AG09319 (cell line): ENCODE measurements around the gene C4B.
"Not testable (repeated sequence)": the region's sequence is repeated elsewhere in the genome, so short reads cannot be mapped to it uniquely, and the experiment has no call there.

ENCODE experiments used
- DNase-seq: peaks from one replicate; pipeline ENCODE4 v3.0.0-alpha.2; 2010; ENCODE audit warnings: low read depth; ENCODE audit errors: extremely low read depth
- CTCF ChIP-seq: IDR thresholded peaks from 2 replicates; pipeline ENCODE4 v1.5.1; 2011; ENCODE audit warnings: low read depth, mild to moderate bottlenecking, inconsistent platforms, low read length, moderate library complexity

Gene C4B

GRCh38 chr6:32043589-32044380, 29.2 kb downstream of the C4B start:
- not testable (repeated sequence) for DNase-seq

GRCh38 chr6:32044916-32045315, 30.3 kb downstream of the C4B start:
- DNase-seq, result not testable (repeated sequence)

- no peak for DNase-seq
- TF ChIP-seq CTCF, result no peak
These were observed 31.3 kb downstream of the C4B start for GRCh38 chr6:32045811-32046449.

GRCh38 chr6:32046450-32047083, 32.0 kb downstream of the C4B start:
- TF ChIP-seq CTCF, result no peak; the same call in 1 of the 2 replicates
- no peak for DNase-seq

- no peak for TF ChIP-seq CTCF
- DNase-seq, result peak; percentile 22
These were observed 32.5 kb downstream of the C4B start for GRCh38 chr6:32047084-32047478.

- TF ChIP-seq CTCF, result no peak
- no peak for DNase-seq
These were observed 32.9 kb downstream of the C4B start for GRCh38 chr6:32047539-32047854.

- peak; percentile 75 for TF ChIP-seq CTCF
- no peak for DNase-seq
These were observed 33.5 kb downstream of the C4B start for GRCh38 chr6:32047855-32048766.

GRCh38 chr6:32049149-32049548, 34.6 kb downstream of the C4B start:
- not testable (repeated sequence) for DNase-seq

- DNase-seq, result not testable (repeated sequence)
These were observed 35.1 kb downstream of the C4B start for GRCh38 chr6:32049736-32050135.
